CD4-positive, CD25-positive, alpha-beta regulatory T cell (primary cell): ENCODE measurements around the gene FBF1. TPM values are rescaled to one million over a fixed set of nuclear protein-coding genes. Genes with fewer than 3 reads are reported as not detected.
A peak's percentile ranks its signal among the peaks of the same experiment; 100 is the strongest.
"Not testable (repeated sequence)": the region's sequence is repeated elsewhere in the genome, so short reads cannot be mapped to it uniquely, and the experiment has no call there.

Experiments
- ATAC-seq, 2 donors: fragments of 150-1000 bp; cut with Tn5 transposase; one replicate each; pipeline ENCODE4 v1.10.0; 2021; ENCODE audit warnings: low read depth in 2 of 2, moderate number of reproducible peaks in 2 of 2, moderate library complexity in 1 of 2
- DNase-seq, 3 donors: peaks; one replicate each; pipeline versions ENCODE4 v3.0.0 to v3.0.0-alpha.2; 2012 to 2022; ENCODE audit warnings: mixed read lengths in 1 of 3
- H3K27ac ChIP-seq: one replicate; pipeline ENCODE4 v1.7.0; 2013; ENCODE audit warnings: mild to moderate bottlenecking, low read length; ENCODE audit not compliant: insufficient read depth, poor library complexity, severe bottlenecking
- H3K27me3 ChIP-seq: one replicate; pipeline ENCODE4 v1.7.0; 2013; ENCODE audit warnings: low read length; ENCODE audit not compliant: control insufficient read depth, insufficient read depth
- H3K36me3 ChIP-seq: one replicate; pipeline ENCODE4 v1.7.0; 2013; ENCODE audit warnings: mild to moderate bottlenecking, low read length, moderate library complexity; ENCODE audit not compliant: control insufficient read depth, insufficient read depth
- H3K4me1 ChIP-seq: 2 replicates; pipeline ENCODE4 v1.7.0; 2013; ENCODE audit warnings: mild to moderate bottlenecking, low read length; ENCODE audit not compliant: insufficient read depth, control insufficient read depth, poor library complexity, severe bottlenecking
- H3K4me3 ChIP-seq: one replicate; pipeline ENCODE4 v1.7.0; 2013; ENCODE audit warnings: low read depth, mild to moderate bottlenecking, low read length, moderate library complexity
- H3K9me3 ChIP-seq, 2 experiments: 1 replicate in 1 of 2; 2 replicates in 1 of 2; pipeline ENCODE4 v1.7.0; 2013; ENCODE audit warnings: low read length in 2 of 2, mild to moderate bottlenecking in 1 of 2, moderate library complexity in 1 of 2; ENCODE audit not compliant: control insufficient read depth in 2 of 2
- H3K27ac Mint-ChIP-seq, 3 donors: one replicate each; pipeline ENCODE4 v1.8.0; 2020 to 2022; ENCODE audit warnings: mild to moderate bottlenecking in 3 of 3, mixed read lengths in 3 of 3, moderate library complexity in 2 of 3
- H3K27me3 Mint-ChIP-seq: one replicate; pipeline ENCODE4 v1.8.0; 2022; ENCODE audit warnings: mild to moderate bottlenecking, mixed read lengths
- H3K36me3 Mint-ChIP-seq: one replicate; pipeline ENCODE4 v1.8.0; 2020; ENCODE audit warnings: mixed read lengths
- H3K4me1 Mint-ChIP-seq, 4 donors: one replicate each; pipeline ENCODE4 v1.8.0; 2020 to 2022; ENCODE audit warnings: mixed read lengths in 4 of 4, mild to moderate bottlenecking in 1 of 4
- H3K4me3 Mint-ChIP-seq, 4 donors: one replicate each; pipeline ENCODE4 v1.8.0; 2020 to 2022; ENCODE audit warnings: mild to moderate bottlenecking in 4 of 4, mixed read lengths in 4 of 4, moderate library complexity in 3 of 4
- H3K9me3 Mint-ChIP-seq, 7 donors: one replicate each; pipeline ENCODE4 v1.8.0; 2020 to 2022; ENCODE audit warnings: mixed read lengths in 7 of 7, mild to moderate bottlenecking in 3 of 7, moderate library complexity in 2 of 7
- polyA plus RNA-seq, 4 donors: library from polyadenylated mRNA; unstranded; fragments of 300-500 nt; fragmentation: Illumina TruSeq; gene quantifications; one replicate each; pipeline ENCODE4 v1.2.3, GENCODE V29; 2021
- total RNA-seq: library from RNA; stranded (reverse); gene quantifications from one replicate; pipeline ENCODE4 v1.2.3, GENCODE V29; 2022

The FBF1 gene
- total and polyA plus RNA-seq, 5 donors from 2014 or later, result 1.7 to 15.5 (median 2.9) TPM

DNA sequence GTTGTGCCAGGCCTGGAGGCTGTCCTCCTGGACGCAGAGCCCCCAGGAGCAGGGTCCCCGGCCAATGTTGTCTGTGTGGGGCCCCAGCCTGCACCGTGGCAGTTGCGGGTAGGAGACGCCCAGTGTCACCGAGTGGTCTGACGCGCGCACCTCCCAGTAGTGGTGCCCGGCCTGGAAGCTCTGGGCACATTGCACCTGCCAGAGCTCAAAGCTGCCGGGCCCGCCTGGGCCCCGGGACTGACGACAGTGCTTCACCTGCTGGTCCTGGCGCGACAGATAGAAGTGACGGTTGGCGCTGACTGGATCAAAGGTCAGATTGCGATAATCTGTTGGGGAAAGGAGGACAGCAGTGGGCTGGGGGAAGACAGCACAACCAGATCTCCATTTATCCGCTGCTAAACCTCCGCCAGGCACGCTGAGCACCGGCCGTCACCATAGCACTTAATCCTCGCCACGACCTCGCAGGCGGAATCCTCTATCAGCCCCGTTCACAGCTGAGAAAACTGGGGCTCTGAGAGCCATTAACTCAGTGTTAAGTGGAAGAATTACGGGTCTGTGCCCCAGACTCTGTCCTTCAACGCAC lies 49.7 kb downstream of the FBF1 start:
- peak overlapping the region in 1 of 3 donors; percentile 43 for H3K27ac Mint-ChIP-seq
- Histone ChIP-seq H3K27me3 (no peaks in the 10 kb centered on the region), H3K4me3 (no peak overlapping the region), H3K9me3 (no peaks in the 10 kb centered on the region), H3K36me3 (peaks cover 3% of the 10 kb centered on the region), H3K4me1 (peaks cover 12% of the 10 kb centered on the region), H3K27ac (no peak overlapping the region)
- H3K9me3 Mint-ChIP-seq, result no peaks in the 10 kb centered on the region
- DNase-seq, result no peak
- ATAC-seq, result no peak
- H3K27me3 Mint-ChIP-seq, result no peaks in the 10 kb centered on the region
- peaks cover 3% of the 10 kb centered on the region for H3K36me3 Mint-ChIP-seq
- peaks cover 0 to 23% (median 11%) of the 10 kb centered on the region in 4 donors for H3K4me1 Mint-ChIP-seq
- no peak overlapping the region for H3K4me3 Mint-ChIP-seq

DNA sequence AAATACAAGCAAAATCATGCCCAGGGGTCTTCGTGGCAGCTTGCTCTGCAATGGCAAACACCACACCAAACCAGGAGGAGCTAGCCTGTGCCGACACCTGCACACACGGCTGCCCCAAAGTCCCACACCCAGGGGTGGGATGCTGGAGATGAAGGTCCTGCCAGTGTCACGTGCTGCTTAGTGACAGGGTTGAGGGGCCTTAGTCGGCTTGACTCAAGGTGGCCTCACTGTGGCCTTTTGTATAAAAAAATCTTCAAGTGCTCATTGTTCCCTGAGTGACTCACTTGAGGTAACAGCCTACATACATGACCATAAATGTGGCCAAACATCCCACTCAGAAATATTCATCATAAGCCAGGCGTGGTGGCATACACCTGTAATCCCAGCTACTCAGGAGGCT lies 51.4 kb downstream of the FBF1 start:
- peak overlapping the region in 2 of 3 donors; percentile 8 to 52 for H3K27ac Mint-ChIP-seq
- DNase-seq, result no peak
- H3K4me3 Mint-ChIP-seq, result no peak overlapping the region
- Histone ChIP-seq H3K9me3 (no peaks in the 10 kb centered on the region), H3K27me3 (no peaks in the 10 kb centered on the region), H3K36me3 (peaks cover 3% of the 10 kb centered on the region), H3K4me3 (no peak overlapping the region), H3K4me1 (no peaks in the 10 kb centered on the region), H3K27ac (no peak overlapping the region)
- no peaks in the 10 kb centered on the region for H3K27me3 Mint-ChIP-seq
- H3K36me3 Mint-ChIP-seq, result peaks cover 3% of the 10 kb centered on the region
- ATAC-seq, result no peak
- H3K4me1 Mint-ChIP-seq, result peaks cover 0 to 11% (median 3%) of the 10 kb centered on the region in 4 donors
- H3K9me3 Mint-ChIP-seq, result no peaks in the 10 kb centered on the region

DNA sequence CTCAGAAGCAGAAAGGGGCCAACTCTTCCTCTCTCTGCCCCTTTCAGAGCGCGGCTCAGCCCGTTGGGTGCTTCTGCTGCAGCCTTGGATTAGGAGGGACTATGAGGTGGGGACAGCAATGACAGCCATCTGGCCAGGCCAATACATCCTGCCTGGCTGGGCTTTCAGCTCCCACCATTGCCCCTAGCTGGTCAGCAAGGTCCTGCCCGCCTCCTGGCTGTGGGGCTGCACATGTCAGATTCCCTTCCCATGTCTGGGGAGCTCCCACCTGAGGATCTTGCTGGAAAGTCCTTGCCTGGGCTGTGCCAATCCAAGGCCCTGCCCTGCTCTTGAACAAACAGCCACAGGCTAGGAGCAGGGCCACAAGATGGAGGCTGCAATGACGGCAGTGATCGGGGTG lies 52.4 kb downstream of the FBF1 start:
- Histone ChIP-seq H3K4me3 (no peak overlapping the region), H3K4me1 (no peaks in the 10 kb centered on the region), H3K27me3 (no peaks in the 10 kb centered on the region), H3K27ac (no peak overlapping the region), H3K36me3 (peaks cover 3% of the 10 kb centered on the region), H3K9me3 (no peaks in the 10 kb centered on the region)
- ATAC-seq (no peak), DNase-seq (no peak)
- peaks cover 3% of the 10 kb centered on the region for H3K36me3 Mint-ChIP-seq
- H3K27ac Mint-ChIP-seq, result no peak overlapping the region
- H3K4me3 Mint-ChIP-seq, result no peak overlapping the region
- peaks cover 0 to 2% (median 0%) of the 10 kb centered on the region in 4 donors for H3K4me1 Mint-ChIP-seq
- no peaks in the 10 kb centered on the region for H3K27me3 Mint-ChIP-seq
- H3K9me3 Mint-ChIP-seq, result no peaks in the 10 kb centered on the region

DNA sequence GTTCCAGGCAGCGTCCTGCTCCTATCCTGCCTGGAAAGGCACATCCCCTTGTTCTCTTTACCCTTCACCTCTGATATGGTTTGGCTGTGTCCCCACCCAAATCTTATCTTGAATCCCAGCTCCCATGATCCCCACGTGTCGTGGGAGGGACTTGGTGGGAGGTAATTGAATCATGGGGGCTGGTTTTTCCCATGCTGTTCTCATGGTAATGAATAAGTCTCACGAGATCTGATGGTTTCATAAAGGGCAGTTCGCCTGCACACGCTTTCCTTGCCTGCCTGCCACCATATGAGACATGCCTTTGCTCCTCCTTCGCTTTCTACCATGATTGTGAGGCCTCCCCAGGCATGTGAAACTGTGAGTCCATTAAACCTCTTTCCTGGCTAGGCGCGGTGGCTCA lies 55.0 kb downstream of the FBF1 start:
- H3K36me3 ChIP-seq, H3K36me3 Mint-ChIP-seq, H3K9me3 ChIP-seq, H3K4me1 ChIP-seq, H3K27me3 Mint-ChIP-seq, H3K27me3 ChIP-seq, H3K9me3 Mint-ChIP-seq, H3K4me1 Mint-ChIP-seq, H3K27ac ChIP-seq, DNase-seq, H3K4me3 ChIP-seq, ATAC-seq: not testable (repeated sequence)
- peak overlapping the region in 2 of 3 donors; percentile 38 to 59 for H3K27ac Mint-ChIP-seq
- peak overlapping the region in 1 of 4 donors; percentile 56 for H3K4me3 Mint-ChIP-seq

DNA sequence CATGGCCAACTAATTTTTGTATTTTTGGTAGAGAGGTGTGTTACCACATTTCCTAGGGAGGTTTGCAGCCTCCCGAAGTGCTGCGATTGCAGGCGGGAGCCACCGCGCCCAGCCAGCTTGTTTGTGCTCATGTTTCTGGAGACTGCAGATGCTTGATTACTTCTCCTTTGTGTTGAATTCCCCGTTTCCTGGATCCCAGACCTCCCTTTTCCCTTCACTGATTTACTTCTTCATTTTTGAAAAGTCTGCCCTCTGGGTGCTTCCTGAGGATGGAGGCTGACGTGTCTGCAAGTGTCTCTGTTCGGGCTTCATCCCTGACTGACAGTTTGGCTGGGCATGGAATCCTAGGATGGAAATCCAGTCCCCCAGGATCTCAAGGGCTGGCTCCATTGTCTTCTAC lies 55.4 kb downstream of the FBF1 start:
- H3K4me3 ChIP-seq, result no peak overlapping the region
- H3K27ac Mint-ChIP-seq, result peak overlapping the region in 1 of 3 donors; percentile 59
- DNase-seq, result no peak
- H3K4me3 Mint-ChIP-seq, result peak overlapping the region in 1 of 4 donors; percentile 56
- no peak overlapping the region for H3K27ac ChIP-seq
- peaks cover 5% of the 10 kb centered on the region for H3K27me3 Mint-ChIP-seq
- no peaks in the 10 kb centered on the region for H3K36me3 ChIP-seq
- no peaks in the 10 kb centered on the region for H3K4me1 ChIP-seq
- H3K27me3 ChIP-seq, result no peaks in the 10 kb centered on the region
- H3K9me3 ChIP-seq, result no peaks in the 10 kb centered on the region
- no peaks in the 10 kb centered on the region for H3K9me3 Mint-ChIP-seq
- no peak for ATAC-seq
- H3K4me1 Mint-ChIP-seq, result no peaks in the 10 kb centered on the region
- peaks cover 3% of the 10 kb centered on the region for H3K36me3 Mint-ChIP-seq

DNA sequence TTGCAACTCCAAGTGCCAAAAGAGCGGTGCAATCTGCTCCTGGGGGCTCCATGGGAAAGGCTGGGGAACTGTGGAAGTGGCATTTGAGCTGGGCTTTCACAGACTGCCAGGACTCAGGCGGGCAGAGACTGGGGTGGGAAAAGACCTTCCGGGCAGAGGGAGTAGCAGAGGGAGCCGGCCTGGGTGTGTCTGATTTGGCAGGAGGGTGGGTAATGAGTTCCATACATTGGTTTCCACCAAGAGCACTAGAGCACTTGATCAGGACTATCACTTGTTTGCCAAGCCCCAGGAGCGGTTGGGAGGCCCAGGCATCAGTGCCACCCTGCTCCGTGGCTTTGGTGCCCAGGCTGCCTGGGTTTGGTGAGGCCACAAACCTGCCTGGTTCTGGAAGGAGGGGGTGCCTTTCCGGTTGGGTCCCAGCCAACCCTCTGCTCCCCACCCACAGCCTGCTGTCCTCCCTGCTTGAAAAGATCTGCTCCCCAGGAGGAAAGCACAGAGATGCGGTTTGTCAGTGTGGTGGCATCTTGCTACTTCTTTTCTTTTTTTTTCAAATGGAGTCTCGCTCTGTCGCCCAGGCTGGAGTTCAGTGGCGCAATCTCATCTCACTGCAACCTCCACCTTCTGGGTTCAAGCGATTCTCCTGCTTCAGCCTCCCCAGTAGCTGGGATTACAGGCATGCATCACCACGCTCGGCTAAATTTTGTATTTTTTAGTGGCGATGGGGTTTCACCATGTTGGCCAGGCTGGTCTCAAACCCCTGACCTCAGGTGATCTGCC lies 59.0 kb downstream of the FBF1 start:
- H3K27me3 ChIP-seq, result no peaks in the 10 kb centered on the region
- Mint-ChIP-seq H3K9me3 (no peaks in the 10 kb centered on the region), H3K36me3 (no peaks in the 10 kb centered on the region), H3K27ac (peak overlapping the region in 1 of 3 donors; percentile 43), H3K4me3 (peak overlapping the region in 1 of 4 donors; percentile 51), H3K27me3 (peaks cover 12% of the 10 kb centered on the region), H3K4me1 (peaks cover 0 to 18% (median 3%) of the 10 kb centered on the region in 4 donors)
- H3K4me1 ChIP-seq, result peaks cover 17% of the 10 kb centered on the region
- no peak for DNase-seq
- ATAC-seq, result no peak
- H3K9me3 ChIP-seq, result no peaks in the 10 kb centered on the region
- no peak overlapping the region for H3K4me3 ChIP-seq
- H3K27ac ChIP-seq, result no peak overlapping the region
- H3K36me3 ChIP-seq, result no peaks in the 10 kb centered on the region

DNA sequence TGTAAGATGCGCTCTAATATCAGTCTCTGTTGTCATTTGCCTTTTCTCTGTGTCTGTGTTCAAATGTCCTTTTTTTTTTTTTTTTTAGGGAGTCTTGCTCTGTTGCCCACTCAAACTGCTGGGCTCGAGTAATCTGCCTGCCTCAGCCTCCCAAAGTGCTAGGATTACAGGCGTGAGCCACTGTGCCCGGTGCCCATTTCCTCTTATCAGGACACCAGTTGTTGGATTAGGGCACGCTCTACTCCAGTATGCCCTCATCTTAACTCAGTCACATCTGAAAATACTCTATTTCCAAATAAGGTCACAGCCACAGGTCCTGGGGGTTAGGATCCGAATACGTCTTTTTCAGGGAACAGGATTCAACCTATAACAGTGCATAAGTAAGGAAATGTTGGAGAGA lies 60.6 kb downstream of the FBF1 start:
- Mint-ChIP-seq H3K27me3 (peaks cover 12% of the 10 kb centered on the region), H3K36me3 (no peaks in the 10 kb centered on the region), H3K4me1 (peaks cover 0 to 34% (median 8%) of the 10 kb centered on the region in 4 donors), H3K4me3 (peak overlapping the region in 3 of 4 donors; percentile 45 to 88 (median 47)), H3K9me3 (no peaks in the 10 kb centered on the region), H3K27ac (no peak overlapping the region)
- Histone ChIP-seq H3K4me3 (no peak overlapping the region), H3K4me1 (peaks cover 33% of the 10 kb centered on the region), H3K9me3 (no peaks in the 10 kb centered on the region), H3K27me3 (no peaks in the 10 kb centered on the region), H3K36me3 (no peaks in the 10 kb centered on the region), H3K27ac (no peak overlapping the region)
- ATAC-seq, result no peak
- no peak for DNase-seq
